Daoy (cell line): ENCODE data around the gene SH3GL3. TPM values are rescaled to one million over a fixed set of nuclear protein-coding genes. Genes with fewer than 3 reads are reported as not detected.
A peak's percentile ranks its signal among the peaks of the same experiment; 100 is the strongest.

Source experiments
- DNase-seq: peaks from one replicate; pipeline ENCODE4 v3.0.0-alpha.2; 2015; ENCODE audit warnings: low read depth
- total RNA-seq: library from RNA; depleted of rRNA; stranded (reverse); fragments of >200 nt; shearing (Covaris generic); gene quantifications from 2 replicates; pipeline ENCODE4 v1.2.3, GENCODE V29; 2014

The SH3GL3 gene
- total RNA-seq, 1 experiment from 2014 or later, result 1.4 TPM

GRCh38 chr15:83503595-83504364 is 56.6 kb downstream of the SH3GL3 start:
- DNase-seq, result no peak

GRCh38 chr15:83504365-83504764 is 57.2 kb downstream of the SH3GL3 start:
- DNase-seq, result peak; percentile 17

- no peak for DNase-seq
These were observed 62.9 kb downstream of the SH3GL3 start for GRCh38 chr15:83510001-83510400.

GRCh38 chr15:83512459-83512858 is 65.3 kb downstream of the SH3GL3 start:
- DNase-seq, result no peak

- DNase-seq, result no peak
These were observed 67.4 kb downstream of the SH3GL3 start for GRCh38 chr15:83514584-83514983.

GRCh38 chr15:83515164-83515563 is 68.0 kb downstream of the SH3GL3 start:
- no peak for DNase-seq

GRCh38 chr15:83516935-83517334 is 69.8 kb downstream of the SH3GL3 start:
- DNase-seq, result no peak

GRCh38 chr15:83526319-83526718 is 79.2 kb downstream of the SH3GL3 start:
- no peak for DNase-seq

GRCh38 chr15:83533410-83533962 is 86.3 kb downstream of the SH3GL3 start:
- DNase-seq, result no peak

- DNase-seq, result no peak
These were observed 90.5 kb downstream of the SH3GL3 start for GRCh38 chr15:83537606-83538005.

GRCh38 chr15:83538682-83539081 is 91.5 kb downstream of the SH3GL3 start:
- no peak for DNase-seq

- DNase-seq, result no peak
These were observed 98.8 kb downstream of the SH3GL3 start for GRCh38 chr15:83545804-83546511.

- DNase-seq, result peak; percentile 2
These were observed 99.4 kb downstream of the SH3GL3 start for GRCh38 chr15:83546512-83546888.

- DNase-seq, result no peak
These were observed 100.0 kb downstream of the SH3GL3 start for GRCh38 chr15:83547168-83547567.

- no peak for DNase-seq
These were observed 102.5 kb downstream of the SH3GL3 start for GRCh38 chr15:83549623-83550022.

- no peak for DNase-seq
These were observed 107.4 kb downstream of the SH3GL3 start for GRCh38 chr15:83554558-83554957.

GRCh38 chr15:83555383-83555782 is 108.2 kb downstream of the SH3GL3 start:
- DNase-seq, result no peak

GRCh38 chr15:83556068-83556467 is 108.9 kb downstream of the SH3GL3 start:
- no peak for DNase-seq

- DNase-seq, result no peak
These were observed 109.6 kb downstream of the SH3GL3 start for GRCh38 chr15:83556754-83557153.

GRCh38 chr15:83558146-83558545 is 111.0 kb downstream of the SH3GL3 start:
- no peak for DNase-seq

GRCh38 chr15:83559310-83559966 is 112.3 kb downstream of the SH3GL3 start:
- peak; percentile 42 for DNase-seq

- DNase-seq, result no peak
These were observed 114.5 kb downstream of the SH3GL3 start for GRCh38 chr15:83561661-83562060.
